ENCODE data around the gene TRAPPC3L. TPM values are rescaled to one million over a fixed set of nuclear protein-coding genes. Genes with fewer than 3 reads are reported as not detected.

Gene TRAPPC3L
- total and polyA plus RNA-seq, 12 donors, result 0.03 to 0.26 (median 0.22) TPM; not detected in 4

DNA sequence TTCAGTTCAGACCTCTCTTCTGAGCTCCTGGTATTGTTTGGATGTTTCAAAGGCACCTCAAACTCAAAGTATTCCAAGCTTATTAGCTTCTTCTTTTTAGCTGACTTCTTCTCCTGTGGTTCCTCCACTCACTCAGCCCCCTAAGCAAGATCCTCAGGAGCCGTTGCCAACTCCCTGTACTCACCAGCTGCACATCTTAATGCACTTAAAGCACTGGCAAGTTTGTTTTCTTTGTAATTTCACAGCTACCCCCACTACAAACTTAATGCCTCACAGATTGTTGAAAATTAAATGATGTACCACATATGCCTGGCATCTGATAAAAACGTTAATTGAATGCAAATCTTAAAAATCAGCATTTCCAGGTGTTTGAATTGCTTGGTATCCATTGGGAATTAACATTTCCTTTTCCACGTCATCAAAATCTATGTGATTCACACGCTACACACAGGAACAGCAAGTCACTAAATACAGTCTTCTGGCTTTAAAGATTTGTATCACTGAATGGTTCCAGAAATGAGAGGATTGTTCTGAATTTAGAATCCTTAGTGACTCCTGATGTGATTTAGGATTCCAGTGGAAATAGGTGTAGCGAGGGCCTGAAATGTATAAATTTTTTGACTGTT is 59.8 kb downstream of the TRAPPC3L start:
- no peaks in the 10 kb centered on the region for H3K4me1 ChIP-seq
- H3K9me3 ChIP-seq, result peaks cover 0 to 13% (median 0%) of the 10 kb centered on the region in 11 donors
- H3K27ac ChIP-seq, result no peak overlapping the region
- intact Hi-C loops (cut with DNase I), result no loop called here
- no peaks in the 10 kb centered on the region for H3K36me3 ChIP-seq
- DNase-seq (no peak), ATAC-seq (no peak)
- 58 to 60% methylated on average over 5 of the region's 5 CpGs for WGBS, 2 donors
- no peak overlapping the region for H3K4me3 ChIP-seq
- no peak for TF ChIP-seq CTCF (IDR thresholded peaks at IDR 0.05)
- H3K27me3 ChIP-seq, result no peaks in the 10 kb centered on the region

DNA sequence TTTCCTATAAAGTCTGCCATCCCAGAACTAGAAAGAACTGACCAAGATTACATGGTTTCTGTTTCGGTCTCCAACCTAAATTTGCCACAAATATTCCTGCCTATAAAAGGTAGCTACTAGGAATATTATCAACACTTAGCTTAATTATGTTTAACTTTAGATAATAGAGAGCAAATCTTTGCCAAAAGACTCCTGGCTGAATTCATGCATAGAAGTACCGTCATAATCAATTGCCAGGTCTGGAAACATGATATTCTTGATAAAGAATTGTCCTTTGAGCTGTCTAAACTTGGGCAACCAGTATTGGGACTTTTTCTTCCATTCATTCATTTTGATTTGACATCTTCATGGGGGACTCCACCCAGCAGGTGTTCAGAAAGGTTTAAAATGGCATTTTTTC is 61.9 kb downstream of the TRAPPC3L start:
- Histone ChIP-seq H3K27ac (no peak overlapping the region), H3K27me3 (no peaks in the 10 kb centered on the region), H3K9me3 (peaks cover 0 to 7% (median 0%) of the 10 kb centered on the region in 11 donors), H3K4me1 (no peaks in the 10 kb centered on the region), H3K36me3 (no peaks in the 10 kb centered on the region), H3K4me3 (no peak overlapping the region)
- DNase-seq (no peak), ATAC-seq (no peak)
- intact Hi-C loops (cut with DNase I), result no loop called here
- TF ChIP-seq CTCF (IDR thresholded peaks at IDR 0.05), result no peak
- WGBS, 2 donors, result 83 to 86% methylated on average over 2 of the region's 2 CpGs

- TF ChIP-seq CTCF (IDR thresholded peaks at IDR 0.05), result no peak
- no peak overlapping the region for H3K27ac ChIP-seq
- ATAC-seq, result no peak
- intact Hi-C loops (cut with DNase I), result no loop called here
- H3K4me3 ChIP-seq, result no peak overlapping the region
- no peaks in the 10 kb centered on the region for H3K27me3 ChIP-seq
- no peaks in the 10 kb centered on the region for H3K9me3 ChIP-seq
- no peaks in the 10 kb centered on the region for H3K4me1 ChIP-seq
- 64 to 89% methylated on average over 1 of the region's 1 CpG for WGBS, 2 donors
- no peak for DNase-seq
- H3K36me3 ChIP-seq, result no peaks in the 10 kb centered on the region
These were observed 62.7 kb downstream of the TRAPPC3L start for GRCh38 chr6:116482780-116483179.

DNA sequence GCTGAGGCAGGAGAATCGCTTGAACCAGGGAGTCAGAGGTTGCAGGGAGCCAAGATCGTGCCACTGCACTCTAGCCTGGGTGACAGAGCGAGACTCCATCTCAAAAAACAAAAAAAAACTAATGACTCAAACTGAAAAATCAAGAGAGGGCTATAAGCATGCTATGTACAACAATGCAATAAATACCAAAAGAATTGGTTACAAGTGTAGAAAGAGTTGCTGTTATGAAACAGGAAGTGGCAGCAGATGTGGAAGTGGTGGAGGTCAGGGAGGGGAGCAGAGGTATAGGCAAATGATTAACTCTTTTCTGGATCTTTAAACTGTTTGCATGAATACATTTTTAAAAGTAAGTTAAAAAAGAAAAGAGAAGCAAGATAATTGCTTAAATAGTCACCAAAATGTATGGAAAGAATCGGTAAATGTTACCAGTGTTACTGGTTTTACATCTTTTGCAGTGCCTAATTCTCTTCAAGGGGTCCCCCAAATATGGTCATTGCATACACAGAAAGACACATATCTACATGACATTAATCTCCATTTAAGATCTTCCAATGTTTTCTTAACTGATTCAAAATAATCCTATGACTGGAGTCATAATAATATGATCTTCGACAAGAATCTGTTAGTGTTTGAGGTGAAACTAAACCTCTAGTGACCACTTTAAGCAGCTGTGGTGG is 69.3 kb downstream of the TRAPPC3L start:
- intact Hi-C loops (cut with DNase I), result no loop called here
- H3K4me1 ChIP-seq, result peaks cover 0 to 30% (median 0%) of the 10 kb centered on the region in 9 donors
- peak overlapping the region in 1 of 10 donors; percentile 23 for H3K4me3 ChIP-seq
- no peak for DNase-seq
- no peak for TF ChIP-seq CTCF (IDR thresholded peaks at IDR 0.05)
- H3K36me3 ChIP-seq, result no peaks in the 10 kb centered on the region
- H3K27ac ChIP-seq, result peak overlapping the region in 1 of 10 donors; percentile 76
- no peaks in the 10 kb centered on the region for H3K27me3 ChIP-seq
- no peaks in the 10 kb centered on the region for H3K9me3 ChIP-seq
- peak in 2 of 8 donors; percentile 54 to 63 for ATAC-seq
- WGBS, 2 donors, result 81 to 85% methylated on average over 5 of the region's 5 CpGs

Data from heart right ventricle (tissue), 16 donors.